ENCODE data around the gene TKT.
"Not testable (repeated sequence)": the region's sequence is repeated elsewhere in the genome, so short reads cannot be mapped to it uniquely, and the experiment has no call there.

TKT gene

GRCh38 chr3:53255775-53256703, at the start of gene TKT:
TKT (minus strand) TSS chr3:53256022; CDS start chr3:53255942, 80 bp downstream.
- peak; percentile 76 to 85 for DNase-seq

- DNase-seq = no peak
Measured at GRCh38 chr3:53303957-53304356, 48.1 kb upstream of the TKT start.

DNA sequence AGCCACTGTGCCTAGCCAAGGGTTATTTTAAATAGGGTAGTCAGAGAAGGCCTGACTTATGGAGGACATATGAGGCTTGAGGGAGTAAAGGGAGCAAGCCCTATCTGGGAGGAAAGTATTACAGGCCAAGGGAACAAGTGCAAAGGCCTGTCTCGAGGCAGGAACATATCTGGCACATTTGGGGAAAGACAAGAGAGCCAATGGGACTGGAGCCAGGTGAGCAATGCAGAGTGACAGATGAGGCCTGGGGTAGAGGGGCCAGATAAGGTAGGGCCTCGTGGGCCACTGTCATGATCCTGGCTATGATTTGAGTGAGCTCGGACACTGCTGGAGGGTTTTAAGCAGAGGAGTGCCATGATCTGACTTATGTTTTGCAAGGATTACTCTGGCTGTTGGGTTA, 47.7 kb upstream of the TKT start:
- no peak for DNase-seq

- no peak for DNase-seq
Measured at GRCh38 chr3:53300826-53301225, 45.0 kb upstream of the TKT start.

GRCh38 chr3:53299611-53300023, 43.8 kb upstream of the TKT start:
- not testable (repeated sequence) for DNase-seq

DNA sequence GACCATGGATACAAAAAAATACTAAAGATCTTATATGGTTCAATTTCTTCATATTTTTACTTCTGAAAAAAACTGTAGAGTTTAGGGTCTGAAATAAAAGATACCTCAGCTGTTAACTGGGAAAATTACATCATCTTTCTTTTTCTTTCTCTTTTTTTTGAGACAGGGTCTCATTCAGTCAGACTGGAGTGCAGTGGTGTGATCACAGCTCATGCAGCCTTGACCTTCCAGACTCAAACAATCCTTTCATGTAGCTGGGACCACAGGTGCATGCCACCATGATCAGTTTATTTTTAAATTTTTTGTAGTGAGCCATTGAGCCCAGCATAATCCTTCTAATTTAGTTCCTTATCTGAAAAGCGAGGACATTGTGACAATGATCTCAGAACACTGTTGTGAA, 39.6 kb upstream of the TKT start:
- no peak for DNase-seq

GRCh38 chr3:53293867-53294266, 38.0 kb upstream of the TKT start:
- DNase-seq = no peak

- DNase-seq = no peak
Measured at GRCh38 chr3:53288214-53288613, 32.4 kb upstream of the TKT start.

DNA sequence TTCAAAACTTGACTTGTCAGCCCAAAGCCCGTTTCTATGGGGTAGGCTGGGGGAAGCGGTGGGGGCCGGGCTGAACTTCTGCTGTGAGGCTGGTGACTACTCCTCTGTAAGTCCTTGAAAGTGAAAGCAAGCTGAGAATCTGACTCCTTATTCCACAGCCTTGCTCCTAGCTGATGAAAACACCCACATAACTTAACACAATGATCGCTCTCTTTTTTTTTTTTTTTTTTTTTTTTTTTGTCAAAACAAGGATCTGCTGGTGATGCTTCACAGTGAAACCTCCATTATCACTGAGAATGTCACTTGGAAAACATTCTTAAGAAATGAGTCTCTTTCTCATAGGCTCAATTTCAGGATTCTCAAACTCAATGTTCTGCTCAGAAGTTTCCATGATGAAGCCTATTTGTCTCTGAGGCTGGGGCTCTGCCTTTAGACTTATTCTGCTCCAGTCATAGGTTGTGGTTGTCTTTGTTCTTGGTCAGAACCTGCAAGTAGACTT, 31.4 kb upstream of the TKT start:
- DNase-seq = no peak

DNA sequence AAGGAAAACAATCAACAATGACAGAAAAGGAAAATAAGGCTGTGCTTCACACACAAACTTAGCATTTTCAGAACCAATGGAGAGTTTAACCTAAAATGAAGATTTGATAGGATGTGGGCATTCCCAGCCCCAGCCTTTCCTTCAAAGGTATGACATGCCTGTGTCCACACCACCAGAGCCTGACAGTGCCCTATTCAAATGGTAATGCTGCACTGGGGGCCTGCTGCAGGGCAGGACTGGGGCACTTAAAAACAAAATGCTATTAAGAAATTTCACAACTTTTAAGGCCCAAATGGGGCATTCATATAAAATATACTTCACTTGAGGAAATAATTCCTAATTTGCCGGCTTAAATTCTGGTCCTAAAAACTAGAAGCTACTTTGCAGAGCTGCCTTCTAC, 30.9 kb upstream of the TKT start:
- no peak for DNase-seq

DNA sequence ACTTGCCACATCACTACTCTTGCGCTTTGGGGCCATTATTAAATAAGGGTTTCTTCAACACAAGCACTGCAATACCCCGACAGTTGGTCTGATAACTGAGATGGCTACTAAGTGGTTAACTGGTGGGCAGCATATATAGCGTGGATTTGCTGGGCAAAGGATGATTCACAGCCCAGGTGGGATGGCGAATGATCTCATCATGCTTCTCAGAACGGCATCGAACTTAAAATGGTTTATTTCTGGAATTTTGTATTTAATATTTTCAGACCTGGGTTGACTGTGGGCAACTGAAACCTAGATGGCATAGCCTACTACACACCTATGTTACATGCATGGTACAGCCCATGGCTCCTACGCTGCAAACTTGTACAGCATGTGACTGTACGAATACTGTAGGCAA, 26.8 kb upstream of the TKT start:
- no peak for DNase-seq

DNA sequence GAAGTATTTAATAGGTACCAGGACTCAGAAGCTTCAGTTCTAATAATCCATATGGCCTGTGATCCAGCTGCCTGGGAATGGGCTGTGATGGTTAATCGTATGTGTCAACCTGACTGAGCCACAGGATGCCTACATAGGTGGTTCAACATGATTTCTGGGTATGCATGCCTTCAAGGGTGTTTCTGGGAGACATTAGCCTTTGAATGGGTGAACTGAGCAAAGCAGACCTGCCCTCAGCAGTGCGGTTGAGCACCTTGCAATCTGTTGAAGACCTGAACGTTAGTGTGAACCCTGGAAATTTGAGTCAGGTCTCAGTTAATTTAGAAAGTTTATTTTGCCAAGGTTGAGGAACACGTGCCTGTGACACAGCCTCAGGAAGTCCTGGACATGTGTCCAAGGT, 22.8 kb upstream of the TKT start:
- DNase-seq = no peak

GRCh38 chr3:53274938-53275605, 19.2 kb upstream of the TKT start:
- DNase-seq = no peak

- no peak for DNase-seq
Measured at GRCh38 chr3:53273146-53273670, 17.4 kb upstream of the TKT start.

GRCh38 chr3:53269888-53270880, 14.4 kb upstream of the TKT start:
- no peak for DNase-seq

DNA sequence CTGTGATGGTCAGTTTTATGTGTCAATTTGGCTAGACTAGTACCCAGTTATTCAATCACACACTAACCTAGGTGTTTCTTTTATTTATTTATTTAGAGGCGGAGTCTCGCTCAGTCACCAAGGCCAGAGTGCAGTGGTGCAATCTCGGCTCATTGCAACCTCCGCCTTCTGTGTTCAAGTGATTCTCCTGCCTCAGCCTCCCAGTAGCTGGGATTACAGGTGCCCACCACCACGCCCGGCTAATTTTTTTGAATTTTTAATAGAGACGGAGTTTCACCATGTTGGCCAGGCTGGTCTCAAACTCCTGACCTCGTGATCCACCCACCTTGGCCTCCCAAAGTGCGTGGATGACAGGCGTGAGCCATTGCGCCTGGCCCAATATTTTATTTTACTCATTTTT, 13.4 kb upstream of the TKT start:
- not testable (repeated sequence) for DNase-seq

DNA sequence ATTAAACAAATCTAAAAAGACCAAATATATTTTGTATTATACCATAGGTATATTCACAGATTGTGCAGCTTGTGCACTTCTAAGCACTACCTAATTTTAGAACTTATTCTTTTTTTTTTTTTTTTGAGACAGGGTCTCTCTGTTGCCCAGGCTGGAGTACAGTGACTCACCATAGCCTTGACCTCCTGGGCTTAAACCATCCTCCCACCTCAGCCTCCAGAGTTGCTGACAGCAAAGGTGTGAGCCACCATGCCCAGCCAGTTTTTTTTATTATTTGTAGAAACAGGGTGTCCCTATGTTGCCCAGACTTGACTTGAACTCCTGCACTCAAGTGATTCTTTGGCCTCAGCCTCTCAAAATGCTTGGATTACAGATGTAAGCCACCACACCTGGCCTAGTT, 11.9 kb upstream of the TKT start:
- DNase-seq = no peak

DNA sequence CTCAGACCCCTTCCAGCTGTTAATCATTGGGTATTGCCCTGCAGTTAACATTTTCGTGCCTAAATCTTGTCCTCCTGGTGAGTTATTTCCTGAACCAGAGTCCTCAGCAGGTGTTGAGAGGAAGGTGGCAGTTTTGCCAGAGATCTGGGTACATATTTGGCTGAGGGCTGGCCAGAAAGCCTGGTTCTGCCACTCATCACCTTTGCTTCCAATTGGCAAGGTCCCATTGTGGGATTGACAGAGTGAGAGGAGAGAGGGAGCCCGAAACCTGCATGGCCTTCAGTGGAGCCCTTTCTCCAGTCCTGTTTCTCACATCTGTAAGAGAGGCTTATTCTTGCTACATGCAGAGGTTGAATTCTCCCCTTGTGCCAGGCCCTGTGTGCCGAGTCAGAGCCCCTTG, 8.9 kb upstream of the TKT start:
- DNase-seq = no peak

- DNase-seq = no peak
Measured at GRCh38 chr3:53263907-53264306, 8.1 kb upstream of the TKT start.

GRCh38 chr3:53261712-53262111, 5.9 kb upstream of the TKT start:
- DNase-seq = no peak

DNA sequence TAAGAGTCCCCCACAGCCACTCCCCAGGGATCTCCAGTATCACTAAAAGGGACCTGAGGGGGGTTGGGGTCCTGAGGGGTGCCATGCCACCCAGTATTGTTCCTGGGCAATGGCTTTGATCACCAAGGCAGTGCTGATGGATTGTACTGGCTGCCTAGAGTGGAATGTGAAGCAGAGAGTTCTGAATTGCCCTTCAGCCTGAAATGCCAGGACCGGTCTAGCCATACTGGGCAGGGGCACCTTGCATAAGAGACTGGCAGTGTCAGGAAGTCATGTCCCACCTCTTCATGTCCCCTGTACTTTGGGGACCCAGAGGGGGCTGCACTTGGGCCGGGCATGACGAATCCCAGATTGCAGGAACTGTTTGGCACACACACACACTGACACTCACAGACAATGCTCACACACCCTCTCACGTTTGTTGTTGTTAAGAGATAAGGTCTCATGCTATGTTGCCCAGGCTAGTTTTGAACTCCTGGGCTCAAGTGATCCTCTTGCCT, 4.5 kb upstream of the TKT start:
- no peak for DNase-seq

All from stimulated activated CD4-positive, alpha-beta T cell treated with anti-CD3 and anti-CD28 coated beads, Interleukin-4, amount 100 ng/mL, for 4 hours (primary cell).